ENCODE results near the gene PLEKHA6.

The PLEKHA6 gene

GRCh38 chr1:204176049-204176448 is 183.7 kb downstream of the PLEKHA6 start:
- no peak for DNase-seq

DNA sequence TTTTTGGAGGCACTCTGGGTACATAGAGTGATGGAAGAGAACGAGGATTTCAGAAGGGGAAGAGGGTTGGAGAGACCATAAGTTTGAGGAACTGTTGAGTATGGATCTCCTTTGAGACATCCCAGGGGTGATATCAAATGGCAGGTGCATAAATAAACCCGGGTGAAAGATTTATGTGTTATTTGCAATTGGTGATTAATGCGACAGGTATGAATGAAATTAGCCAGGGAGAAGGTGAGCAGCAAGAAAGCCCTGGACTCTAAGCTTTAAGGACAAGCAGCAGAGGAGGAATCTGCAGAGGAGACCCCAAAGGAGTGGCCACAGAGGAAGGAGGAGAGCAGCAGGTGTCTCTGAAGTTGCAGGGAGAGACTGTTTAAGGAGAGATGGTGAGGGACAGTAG is 184.8 kb downstream of the PLEKHA6 start:
- no peak for DNase-seq

DNA sequence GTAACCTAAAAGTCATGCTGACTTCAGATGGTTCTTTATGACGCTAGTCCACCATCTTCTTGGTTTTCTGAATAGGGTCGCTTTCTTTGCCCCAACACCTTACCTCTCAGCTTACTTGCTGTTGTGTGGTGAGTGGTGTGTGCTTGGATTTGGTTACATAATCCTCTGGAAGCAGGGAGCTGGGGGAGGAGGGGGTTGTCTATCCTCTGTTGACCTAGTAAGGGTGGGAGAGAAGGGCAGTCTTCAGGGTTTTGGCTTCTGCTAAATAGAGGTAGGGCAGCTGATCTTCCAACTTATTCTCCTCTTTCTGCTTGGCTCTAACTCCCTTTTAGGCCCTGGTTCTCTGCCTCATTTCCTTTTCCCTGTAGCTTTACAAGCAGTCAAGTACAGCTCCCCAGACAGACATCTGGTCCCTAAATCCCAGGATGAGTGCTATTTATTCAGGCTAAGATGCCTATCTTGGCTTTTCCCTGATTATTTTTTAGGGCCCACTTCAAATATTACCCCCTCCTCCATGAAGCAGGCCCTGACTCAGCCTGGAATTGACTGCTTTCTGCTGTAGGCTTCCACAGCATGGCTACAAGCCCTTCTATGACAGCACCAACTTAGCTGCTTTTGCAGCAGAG is 187.2 kb downstream of the PLEKHA6 start:
- DNase-seq: no peak

- no peak for DNase-seq
Observed at GRCh38 chr1:204171751-204172178, 188.0 kb downstream of the PLEKHA6 start.

- no peak for DNase-seq
Observed at GRCh38 chr1:204170494-204171155, 189.1 kb downstream of the PLEKHA6 start.

DNA sequence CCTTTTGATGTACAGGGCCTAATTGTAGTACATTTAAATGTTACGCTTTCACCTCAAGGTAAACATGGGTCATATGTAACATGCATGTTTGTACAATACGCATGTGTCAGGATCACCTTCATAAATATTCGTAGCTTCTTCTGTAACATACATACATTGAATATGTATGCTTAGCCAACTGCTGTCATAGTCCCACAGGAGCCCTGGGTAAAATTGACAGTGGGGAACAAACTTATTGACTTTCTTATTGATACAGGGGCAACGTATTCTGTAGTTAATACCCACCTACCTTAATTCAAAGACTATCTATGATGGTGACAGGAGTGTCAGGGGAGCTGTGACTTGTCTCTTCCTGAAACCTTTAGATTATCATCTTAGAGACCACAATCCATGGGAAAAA is 189.9 kb downstream of the PLEKHA6 start:
- no peak for DNase-seq

Measured in NCI-H1436 treated with DMSO at 0.1 percent for 48 hours (cell line).